ENCODE results near the gene GPR146.

- TF ChIP-seq CTCF (IDR thresholded peaks at IDR 0.05) (no peak), EP300 (IDR thresholded peaks at IDR 0.05) (no peak)
Measured at GRCh38 chr7:1106063-1106792, 61.9 kb downstream of the GPR146 start.

Data from esophagus muscularis mucosa (tissue), 3 donors.